ENCODE measurements around the gene IQCF2. TPM values are rescaled to one million over a fixed set of nuclear protein-coding genes. Genes with fewer than 3 reads are reported as not detected.

IQCF2 gene
- total RNA-seq, 4 donors from 2014 or later = not detected

GRCh38 chr3:51875501-51875900 is 14.1 kb downstream of the IQCF2 start, which contains the start of gene IQCF5:
Gene IQCF5 (minus strand): TSS chr3:51875601. CDS start chr3:51875531, 70 bp downstream.
- Histone ChIP-seq H3K27me3 (peaks cover 0 to 8% (median 0%) of the 10 kb centered on the region in 4 donors), H3K4me1 (no peaks in the 10 kb centered on the region), H3K27ac (replicated peaks in 1 of 4) (no peak within 1 kb of the TSS), H3K4me3 (no peak within 1 kb of the TSS), H3K36me3 (no peaks in the 10 kb centered on the region), H3K9me3 (no peaks in the 10 kb centered on the region)
- WGBS = 92% methylated on average over 4 of the region's 4 CpGs
- no peak for TF ChIP-seq EP300 (IDR thresholded peaks at IDR 0.05)
- TF ChIP-seq POLR2AphosphoS5 (IDR thresholded peaks at IDR 0.05) = no peak
- TF ChIP-seq, protein P1, sequence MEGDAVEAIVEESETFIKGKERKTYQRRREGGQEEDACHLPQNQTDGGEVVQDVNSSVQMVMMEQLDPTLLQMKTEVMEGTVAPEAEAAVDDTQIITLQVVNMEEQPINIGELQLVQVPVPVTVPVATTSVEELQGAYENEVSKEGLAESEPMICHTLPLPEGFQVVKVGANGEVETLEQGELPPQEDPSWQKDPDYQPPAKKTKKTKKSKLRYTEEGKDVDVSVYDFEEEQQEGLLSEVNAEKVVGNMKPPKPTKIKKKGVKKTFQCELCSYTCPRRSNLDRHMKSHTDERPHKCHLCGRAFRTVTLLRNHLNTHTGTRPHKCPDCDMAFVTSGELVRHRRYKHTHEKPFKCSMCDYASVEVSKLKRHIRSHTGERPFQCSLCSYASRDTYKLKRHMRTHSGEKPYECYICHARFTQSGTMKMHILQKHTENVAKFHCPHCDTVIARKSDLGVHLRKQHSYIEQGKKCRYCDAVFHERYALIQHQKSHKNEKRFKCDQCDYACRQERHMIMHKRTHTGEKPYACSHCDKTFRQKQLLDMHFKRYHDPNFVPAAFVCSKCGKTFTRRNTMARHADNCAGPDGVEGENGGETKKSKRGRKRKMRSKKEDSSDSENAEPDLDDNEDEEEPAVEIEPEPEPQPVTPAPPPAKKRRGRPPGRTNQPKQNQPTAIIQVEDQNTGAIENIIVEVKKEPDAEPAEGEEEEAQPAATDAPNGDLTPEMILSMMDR (IDR thresholded peaks at IDR 0.05) = no peak
- TF ChIP-seq POLR2A (IDR thresholded peaks at IDR 0.05; ENCODE audit: low read depth) = no peak
- intact Hi-C loops (cut with DNase I) = no loop called here
- no peak for DNase-seq (ENCODE audit: extremely low spot score)

- TF ChIP-seq, protein P1 (IDR thresholded peaks at IDR 0.05) = no peak
- TF ChIP-seq POLR2A (IDR thresholded peaks at IDR 0.05; ENCODE audit: low read depth) (no peak), EP300 (IDR thresholded peaks at IDR 0.05) (no peak), POLR2AphosphoS5 (IDR thresholded peaks at IDR 0.05) (no peak)
- Histone ChIP-seq H3K36me3 (no peaks in the 10 kb centered on the region), H3K4me1 (no peaks in the 10 kb centered on the region), H3K27me3 (peaks cover 0 to 8% (median 0%) of the 10 kb centered on the region in 4 donors), H3K27ac (replicated peaks in 1 of 4) (no peak overlapping the region), H3K4me3 (no peak overlapping the region), H3K9me3 (no peaks in the 10 kb centered on the region)
- DNase-seq (ENCODE audit: extremely low spot score) = peak; percentile 90
- WGBS = 43% methylated on average over 6 of the region's 6 CpGs
- intact Hi-C loops (cut with DNase I) = no loop called here
Observed at GRCh38 chr3:51876186-51876585, 14.8 kb downstream of the IQCF2 start.

GRCh38 chr3:51879937-51880336 is 18.5 kb downstream of the IQCF2 start:
- intact Hi-C loops (cut with DNase I) = no loop called here
- 77% methylated on average over 1 of the region's 2 CpGs for WGBS
- no peak for TF ChIP-seq POLR2A (IDR thresholded peaks at IDR 0.05; ENCODE audit: low read depth)
- TF ChIP-seq POLR2AphosphoS5 (IDR thresholded peaks at IDR 0.05) = no peak
- TF ChIP-seq, protein P1 (IDR thresholded peaks at IDR 0.05) = no peak
- TF ChIP-seq EP300 (IDR thresholded peaks at IDR 0.05) = no peak

GRCh38 chr3:51886447-51886846 is 25.0 kb downstream of the IQCF2 start:
- Histone ChIP-seq H3K27ac (replicated peaks in 1 of 4) (no peak overlapping the region), H3K36me3 (no peaks in the 10 kb centered on the region), H3K9me3 (no peaks in the 10 kb centered on the region), H3K4me1 (no peaks in the 10 kb centered on the region), H3K4me3 (no peak overlapping the region), H3K27me3 (no peaks in the 10 kb centered on the region)
- intact Hi-C loops (cut with DNase I) = no loop called here
- no peak for TF ChIP-seq EP300 (IDR thresholded peaks at IDR 0.05)
- TF ChIP-seq, protein P1 (IDR thresholded peaks at IDR 0.05) = no peak
- no peak for TF ChIP-seq POLR2AphosphoS5 (IDR thresholded peaks at IDR 0.05)
- no peak for TF ChIP-seq POLR2A (IDR thresholded peaks at IDR 0.05; ENCODE audit: low read depth)
- DNase-seq (ENCODE audit: extremely low spot score) = no peak

More at GRCh38 chr3:51879937-51880336, 18.5 kb downstream of the IQCF2 start:
- Histone ChIP-seq H3K27ac (replicated peaks in 1 of 4) (no peak overlapping the region), H3K9me3 (no peaks in the 10 kb centered on the region), H3K4me1 (no peaks in the 10 kb centered on the region), H3K36me3 (no peaks in the 10 kb centered on the region), H3K27me3 (no peaks in the 10 kb centered on the region), H3K4me3 (no peak overlapping the region)
- peak; percentile 39 for DNase-seq (ENCODE audit: extremely low spot score)

DNA sequence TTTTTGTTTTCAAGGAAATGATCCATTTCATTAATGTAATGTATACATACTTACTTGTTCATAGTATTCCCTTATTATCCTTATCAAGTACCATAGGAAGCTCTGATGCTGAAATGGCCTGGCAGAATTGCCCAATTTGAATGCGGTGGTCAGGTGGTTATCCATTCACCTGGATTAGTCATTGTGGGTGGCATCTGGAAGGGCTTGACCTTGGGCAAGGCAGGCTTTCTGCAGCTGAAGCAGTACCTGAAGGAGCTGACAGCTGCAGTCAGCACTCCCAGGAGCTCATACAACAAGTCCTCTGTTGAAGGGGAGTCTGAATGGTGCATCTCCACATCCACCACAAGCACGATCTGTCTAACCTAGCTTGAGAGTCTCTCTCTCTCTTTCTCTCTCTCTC is 26.2 kb downstream of the IQCF2 start:
- Histone ChIP-seq H3K27me3 (no peaks in the 10 kb centered on the region), H3K4me3 (no peak overlapping the region), H3K9me3 (no peaks in the 10 kb centered on the region), H3K27ac (replicated peaks in 1 of 4) (no peak overlapping the region), H3K36me3 (no peaks in the 10 kb centered on the region), H3K4me1 (no peaks in the 10 kb centered on the region)
- TF ChIP-seq EP300 (IDR thresholded peaks at IDR 0.05) (no peak), POLR2A (IDR thresholded peaks at IDR 0.05; ENCODE audit: low read depth) (no peak), POLR2AphosphoS5 (IDR thresholded peaks at IDR 0.05) (no peak)
- TF ChIP-seq, protein P1 (IDR thresholded peaks at IDR 0.05) = no peak
- intact Hi-C loops (cut with DNase I) = no loop called here
- 86% methylated on average over 2 of the region's 2 CpGs for WGBS
- DNase-seq (ENCODE audit: extremely low spot score) = peak; percentile 68

All from esophagus muscularis mucosa (tissue), 4 donors.